ENCODE results near the gene FGD6. TPM values are rescaled to one million over a fixed set of nuclear protein-coding genes. Genes with fewer than 3 reads are reported as not detected.

FGD6 gene
- total RNA-seq: 10 to 100 TPM; 14.7 to 36.1 (median 20.2) TPM

DNA sequence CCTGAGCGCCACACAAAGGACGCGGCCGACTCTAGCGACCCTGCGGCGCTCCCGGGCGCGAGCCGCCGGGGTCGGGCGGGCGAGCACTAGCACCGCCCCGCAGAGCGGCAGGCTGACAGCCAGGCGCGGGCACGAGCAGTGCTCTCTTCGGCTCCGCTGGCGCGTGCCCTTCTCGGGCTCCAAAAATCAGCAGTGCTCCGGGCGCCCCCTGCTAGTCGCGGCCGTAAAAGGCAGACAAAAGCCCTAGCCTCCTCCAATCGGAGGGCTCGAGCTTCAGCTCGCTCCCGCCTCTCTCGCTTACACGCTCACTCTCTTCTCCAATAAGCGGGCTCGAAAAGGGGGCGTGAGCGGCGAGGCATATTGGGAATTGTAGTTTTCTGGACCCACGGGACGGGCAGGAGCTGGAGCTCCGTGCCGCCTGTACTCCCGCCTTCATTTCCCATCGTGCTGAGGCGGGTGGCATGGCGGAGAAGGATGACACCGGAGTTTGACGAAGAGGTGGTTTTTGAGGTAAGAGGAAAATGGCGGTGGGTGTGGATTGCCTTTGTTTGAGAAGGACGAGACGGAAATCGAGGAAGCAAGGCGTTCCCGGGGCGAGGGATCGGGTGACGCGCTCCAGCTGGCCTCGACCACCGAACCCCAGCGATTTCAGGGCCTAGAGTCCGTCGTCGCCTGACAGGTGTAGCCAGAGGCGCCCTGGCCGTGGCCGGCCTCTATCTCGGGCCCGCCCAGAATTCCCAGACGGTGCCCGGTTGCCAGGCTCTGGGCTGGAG lies at the start of gene FGD6, which contains the start of gene VEZT:
TSS of gene FGD6 (minus strand) at position 91 of the 773 bp plus-strand sequence. CDS start 227 bp downstream, outside the sequence.
TSS of gene VEZT (plus strand) at position 431 of the 773 bp plus-strand sequence. CDS start at position 475, 44 bp downstream.
- Histone ChIP-seq H3K9me3 (no peaks in the 10 kb centered on the region), H3K27me3 (no peaks in the 10 kb centered on the region), H3K4me3 (peak within 1 kb of the TSS; percentile 72 to 81 (median 73)), H3K4me1 (peaks cover 4 to 35% (median 10%) of the 10 kb centered on the region in 4 donors), H3K36me3 (no peaks in the 10 kb centered on the region), H3K27ac (peak within 1 kb of the TSS; percentile 89 to 97 (median 94))
- WGBS, 2 donors: 0% methylated on average over 35 to 41 of the region's 75 CpGs
- ATAC-seq (ENCODE audit: low FRiP score in 2 of 2) (peak; percentile 98 to 99), DNase-seq (peak; percentile 97 to 99)
- TF ChIP-seq, protein P1, sequence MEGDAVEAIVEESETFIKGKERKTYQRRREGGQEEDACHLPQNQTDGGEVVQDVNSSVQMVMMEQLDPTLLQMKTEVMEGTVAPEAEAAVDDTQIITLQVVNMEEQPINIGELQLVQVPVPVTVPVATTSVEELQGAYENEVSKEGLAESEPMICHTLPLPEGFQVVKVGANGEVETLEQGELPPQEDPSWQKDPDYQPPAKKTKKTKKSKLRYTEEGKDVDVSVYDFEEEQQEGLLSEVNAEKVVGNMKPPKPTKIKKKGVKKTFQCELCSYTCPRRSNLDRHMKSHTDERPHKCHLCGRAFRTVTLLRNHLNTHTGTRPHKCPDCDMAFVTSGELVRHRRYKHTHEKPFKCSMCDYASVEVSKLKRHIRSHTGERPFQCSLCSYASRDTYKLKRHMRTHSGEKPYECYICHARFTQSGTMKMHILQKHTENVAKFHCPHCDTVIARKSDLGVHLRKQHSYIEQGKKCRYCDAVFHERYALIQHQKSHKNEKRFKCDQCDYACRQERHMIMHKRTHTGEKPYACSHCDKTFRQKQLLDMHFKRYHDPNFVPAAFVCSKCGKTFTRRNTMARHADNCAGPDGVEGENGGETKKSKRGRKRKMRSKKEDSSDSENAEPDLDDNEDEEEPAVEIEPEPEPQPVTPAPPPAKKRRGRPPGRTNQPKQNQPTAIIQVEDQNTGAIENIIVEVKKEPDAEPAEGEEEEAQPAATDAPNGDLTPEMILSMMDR (IDR thresholded peaks at IDR 0.05): peak; percentile 57 to 92 (median 86)
- peak in 1 of 4 donors; percentile 10 for TF ChIP-seq EP300 (IDR thresholded peaks at IDR 0.05)
- peak; percentile 83 to 91 for TF ChIP-seq POLR2AphosphoS5 (IDR thresholded peaks at IDR 0.05)
- peak; percentile 32 to 89 (median 52) for TF ChIP-seq POLR2A (IDR thresholded peaks at IDR 0.05)

GRCh38 chr12:95266254-95266653 lies 49.0 kb upstream of the FGD6 start:
- Histone ChIP-seq H3K36me3 (peaks cover 7 to 75% (median 24%) of the 10 kb centered on the region in 4 donors), H3K4me3 (no peak overlapping the region), H3K27me3 (no peaks in the 10 kb centered on the region), H3K4me1 (no peaks in the 10 kb centered on the region), H3K9me3 (no peaks in the 10 kb centered on the region), H3K27ac (no peak overlapping the region)
- DNase-seq (no peak), ATAC-seq (ENCODE audit: low FRiP score in 2 of 2) (no peak)
- TF ChIP-seq, protein P1 (IDR thresholded peaks at IDR 0.05): no peak
- no peak for TF ChIP-seq POLR2AphosphoS5 (IDR thresholded peaks at IDR 0.05)
- no peak for TF ChIP-seq EP300 (IDR thresholded peaks at IDR 0.05)
- no peak for TF ChIP-seq POLR2A (IDR thresholded peaks at IDR 0.05)
- WGBS, 2 donors: 92 to 93% methylated on average over 6 of the region's 6 CpGs

DNA sequence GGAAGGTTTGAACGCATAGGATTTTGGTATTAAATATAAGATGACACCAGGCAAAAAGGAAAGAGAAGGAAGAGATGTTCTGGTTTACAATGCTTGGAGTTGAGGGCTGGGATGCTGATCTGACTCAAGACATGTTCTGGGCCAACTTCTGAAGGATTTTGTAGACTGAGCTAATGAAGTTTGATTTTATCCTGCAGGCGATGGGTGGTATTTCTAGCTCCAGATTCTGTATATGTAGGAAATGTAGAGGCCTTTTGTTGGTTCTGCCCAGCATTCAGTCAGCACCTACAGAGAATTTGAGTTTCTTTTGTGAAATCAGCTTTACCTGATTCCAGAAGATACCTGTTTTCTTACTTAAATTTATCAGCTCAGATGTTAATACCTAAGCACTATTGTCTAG lies 48.5 kb upstream of the FGD6 start:
- H3K27me3 ChIP-seq: no peaks in the 10 kb centered on the region
- H3K27ac ChIP-seq: no peak overlapping the region
- 92 to 98% methylated on average over 2 of the region's 2 CpGs for WGBS, 2 donors
- DNase-seq: no peak
- no peak for ATAC-seq (ENCODE audit: low FRiP score in 2 of 2)
- H3K4me1 ChIP-seq: no peaks in the 10 kb centered on the region
- no peak overlapping the region for H3K4me3 ChIP-seq
- peaks cover 7 to 70% (median 24%) of the 10 kb centered on the region in 4 donors for H3K36me3 ChIP-seq
- TF ChIP-seq, protein P1 (IDR thresholded peaks at IDR 0.05): no peak
- TF ChIP-seq POLR2AphosphoS5 (IDR thresholded peaks at IDR 0.05) (no peak), POLR2A (IDR thresholded peaks at IDR 0.05) (no peak), EP300 (IDR thresholded peaks at IDR 0.05) (no peak)
- H3K9me3 ChIP-seq: no peaks in the 10 kb centered on the region

DNA sequence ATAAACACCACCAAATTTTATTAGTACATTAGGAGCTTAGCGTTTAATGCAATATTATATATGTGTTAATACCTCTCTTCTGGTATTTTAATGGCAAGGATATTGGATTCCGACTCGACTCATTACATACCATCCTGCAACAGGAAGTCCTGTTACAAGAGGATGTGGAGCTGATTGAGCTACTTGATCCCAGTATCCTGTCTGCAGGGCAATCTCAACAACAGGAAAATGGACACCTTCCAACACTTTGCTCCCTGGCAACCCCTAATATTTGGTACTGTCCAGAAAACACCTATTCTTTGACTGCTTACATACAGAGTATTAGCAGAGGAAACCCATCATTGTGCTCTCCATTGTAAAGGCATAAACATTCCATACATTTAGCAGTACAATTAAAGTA lies 45.5 kb upstream of the FGD6 start:
- no peak for DNase-seq
- no peak overlapping the region for H3K4me3 ChIP-seq
- H3K36me3 ChIP-seq: peaks cover 7 to 53% (median 22%) of the 10 kb centered on the region in 4 donors
- peak overlapping the region in 2 of 4 donors; percentile 43 to 68 for H3K27ac ChIP-seq
- no peaks in the 10 kb centered on the region for H3K27me3 ChIP-seq
- 50 to 57% methylated on average over 3 of the region's 3 CpGs for WGBS, 2 donors
- TF ChIP-seq EP300 (IDR thresholded peaks at IDR 0.05): no peak
- TF ChIP-seq, protein P1 (IDR thresholded peaks at IDR 0.05): no peak
- no peak for TF ChIP-seq POLR2AphosphoS5 (IDR thresholded peaks at IDR 0.05)
- TF ChIP-seq POLR2A (IDR thresholded peaks at IDR 0.05): no peak
- ATAC-seq (ENCODE audit: low FRiP score in 2 of 2): no peak
- no peaks in the 10 kb centered on the region for H3K9me3 ChIP-seq
- peaks cover 0 to 8% (median 4%) of the 10 kb centered on the region in 4 donors for H3K4me1 ChIP-seq

Data from upper lobe of left lung (tissue), 6 donors.